ENCODE results near the gene TIMP2. TPM values are rescaled to one million over a fixed set of nuclear protein-coding genes. Genes with fewer than 3 reads are reported as not detected.

Gene TIMP2
- total and polyA plus RNA-seq, 2 experiments from 2014 or later = 20.9 to 63.3 TPM

DNA sequence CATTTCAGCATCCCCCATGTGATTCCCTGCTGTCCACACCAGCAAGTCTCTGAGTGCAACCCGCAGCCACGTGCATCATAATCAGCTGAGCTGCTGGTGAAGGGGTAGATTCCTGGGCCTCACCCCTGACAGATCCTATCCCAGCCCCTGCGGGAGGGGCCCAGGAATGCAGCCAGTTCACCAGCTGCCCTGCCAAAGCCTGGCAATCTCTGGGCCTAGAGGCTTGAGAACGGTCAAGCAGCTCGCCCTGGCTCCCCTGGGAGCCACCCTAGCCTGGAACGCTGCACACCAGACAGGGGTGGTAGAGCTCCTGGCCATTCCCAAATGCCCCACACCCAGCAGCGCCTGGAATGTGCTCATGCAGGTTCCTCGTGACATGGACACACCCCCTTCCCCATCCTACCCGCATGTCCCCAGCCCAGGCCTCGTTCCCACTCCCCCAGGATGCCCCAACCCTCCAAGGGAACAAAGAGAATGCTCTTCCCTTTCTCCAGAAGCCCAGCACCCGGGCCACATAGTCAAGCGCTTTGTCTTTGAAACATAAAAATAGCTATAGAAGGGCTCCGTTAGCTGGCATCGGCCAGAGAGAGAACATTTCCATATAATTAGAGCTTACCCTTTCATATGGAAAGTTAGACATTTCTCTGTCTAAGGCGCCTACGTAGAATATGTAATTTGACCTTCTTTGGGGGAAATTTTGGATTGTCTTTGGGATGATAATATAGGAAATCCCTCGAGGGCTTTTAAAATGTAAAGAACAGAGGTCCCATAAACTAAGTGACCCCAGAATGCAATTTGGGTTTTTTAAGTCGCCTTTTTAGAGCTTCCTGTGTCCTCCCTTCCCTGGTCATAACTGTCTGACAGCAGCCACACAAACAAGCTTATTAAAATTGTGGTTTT, 25.6 kb downstream of the TIMP2 start:
- no peaks in the 10 kb centered on the region for H3K9me2 ChIP-seq (replicated peaks; ENCODE audit: insufficient read depth)
- H3K9me3 ChIP-seq (ENCODE audit: low read depth) = no peaks in the 10 kb centered on the region
- H3K27me3 ChIP-seq = no peaks in the 10 kb centered on the region
- H3K4me3 ChIP-seq = no peak overlapping the region
- no peak overlapping the region for H2AFZ ChIP-seq
- whole genome bisulfite sequencing (ENCODE audit: low lambda C conversion rate, missing lambda C conversion rate) = 66% methylated on average over 18 of the region's 18 CpGs
- peaks cover 73% of the 10 kb centered on the region for H4K20me1 ChIP-seq (ENCODE audit: insufficient read depth, poor library complexity, severe bottlenecking)
- peak overlapping the region; percentile 13 for H3K27ac ChIP-seq
- no peaks in the 10 kb centered on the region for H3K36me3 ChIP-seq (replicated peaks; ENCODE audit: insufficient read depth, low read depth)
- no peak overlapping the region for H3K4me2 ChIP-seq
- peak; percentile 39 for DNase-seq (ENCODE audit: low spot score)
- H3K79me2 ChIP-seq = peaks cover 87% of the 10 kb centered on the region
- no peak for TF ChIP-seq EZH2 (IDR thresholded peaks at IDR 0.05; ENCODE audit: borderline replicate concordance)
- TF ChIP-seq EZH2phosphoT487 (IDR thresholded peaks at IDR 0.05; ENCODE audit: low read depth, severe bottlenecking, unreplicated experiment) = no peak
- TF ChIP-seq, protein P1, sequence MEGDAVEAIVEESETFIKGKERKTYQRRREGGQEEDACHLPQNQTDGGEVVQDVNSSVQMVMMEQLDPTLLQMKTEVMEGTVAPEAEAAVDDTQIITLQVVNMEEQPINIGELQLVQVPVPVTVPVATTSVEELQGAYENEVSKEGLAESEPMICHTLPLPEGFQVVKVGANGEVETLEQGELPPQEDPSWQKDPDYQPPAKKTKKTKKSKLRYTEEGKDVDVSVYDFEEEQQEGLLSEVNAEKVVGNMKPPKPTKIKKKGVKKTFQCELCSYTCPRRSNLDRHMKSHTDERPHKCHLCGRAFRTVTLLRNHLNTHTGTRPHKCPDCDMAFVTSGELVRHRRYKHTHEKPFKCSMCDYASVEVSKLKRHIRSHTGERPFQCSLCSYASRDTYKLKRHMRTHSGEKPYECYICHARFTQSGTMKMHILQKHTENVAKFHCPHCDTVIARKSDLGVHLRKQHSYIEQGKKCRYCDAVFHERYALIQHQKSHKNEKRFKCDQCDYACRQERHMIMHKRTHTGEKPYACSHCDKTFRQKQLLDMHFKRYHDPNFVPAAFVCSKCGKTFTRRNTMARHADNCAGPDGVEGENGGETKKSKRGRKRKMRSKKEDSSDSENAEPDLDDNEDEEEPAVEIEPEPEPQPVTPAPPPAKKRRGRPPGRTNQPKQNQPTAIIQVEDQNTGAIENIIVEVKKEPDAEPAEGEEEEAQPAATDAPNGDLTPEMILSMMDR (IDR thresholded peaks at IDR 0.05; ENCODE audit: poor library complexity) = no peak
- peaks cover 19% of the 10 kb centered on the region for H3K4me1 ChIP-seq (ENCODE audit: insufficient read depth)

- peaks cover 19% of the 10 kb centered on the region for H3K4me1 ChIP-seq (ENCODE audit: insufficient read depth)
- no peaks in the 10 kb centered on the region for H3K9me3 ChIP-seq (ENCODE audit: low read depth)
- no peak for DNase-seq (ENCODE audit: low spot score)
- H3K4me3 ChIP-seq = no peak overlapping the region
- H3K9me2 ChIP-seq (replicated peaks; ENCODE audit: insufficient read depth) = no peaks in the 10 kb centered on the region
- H2AFZ ChIP-seq = no peak overlapping the region
- no peaks in the 10 kb centered on the region for H3K36me3 ChIP-seq (replicated peaks; ENCODE audit: insufficient read depth, low read depth)
- H3K4me2 ChIP-seq = no peak overlapping the region
- 91% methylated on average over 13 of the region's 13 CpGs for WGBS (ENCODE audit: low lambda C conversion rate, missing lambda C conversion rate)
- TF ChIP-seq EZH2 (IDR thresholded peaks at IDR 0.05; ENCODE audit: borderline replicate concordance) (no peak), EZH2phosphoT487 (IDR thresholded peaks at IDR 0.05; ENCODE audit: low read depth, severe bottlenecking, unreplicated experiment) (no peak)
- TF ChIP-seq, protein P1 (IDR thresholded peaks at IDR 0.05; ENCODE audit: poor library complexity) = no peak
- no peak overlapping the region for H3K27ac ChIP-seq
- H3K27me3 ChIP-seq = no peaks in the 10 kb centered on the region
- peaks cover 76% of the 10 kb centered on the region for H4K20me1 ChIP-seq (ENCODE audit: insufficient read depth, poor library complexity, severe bottlenecking)
- H3K79me2 ChIP-seq = peaks cover 90% of the 10 kb centered on the region
Measured at GRCh38 chr17:78898947-78899346, 26.2 kb downstream of the TIMP2 start.

DNA sequence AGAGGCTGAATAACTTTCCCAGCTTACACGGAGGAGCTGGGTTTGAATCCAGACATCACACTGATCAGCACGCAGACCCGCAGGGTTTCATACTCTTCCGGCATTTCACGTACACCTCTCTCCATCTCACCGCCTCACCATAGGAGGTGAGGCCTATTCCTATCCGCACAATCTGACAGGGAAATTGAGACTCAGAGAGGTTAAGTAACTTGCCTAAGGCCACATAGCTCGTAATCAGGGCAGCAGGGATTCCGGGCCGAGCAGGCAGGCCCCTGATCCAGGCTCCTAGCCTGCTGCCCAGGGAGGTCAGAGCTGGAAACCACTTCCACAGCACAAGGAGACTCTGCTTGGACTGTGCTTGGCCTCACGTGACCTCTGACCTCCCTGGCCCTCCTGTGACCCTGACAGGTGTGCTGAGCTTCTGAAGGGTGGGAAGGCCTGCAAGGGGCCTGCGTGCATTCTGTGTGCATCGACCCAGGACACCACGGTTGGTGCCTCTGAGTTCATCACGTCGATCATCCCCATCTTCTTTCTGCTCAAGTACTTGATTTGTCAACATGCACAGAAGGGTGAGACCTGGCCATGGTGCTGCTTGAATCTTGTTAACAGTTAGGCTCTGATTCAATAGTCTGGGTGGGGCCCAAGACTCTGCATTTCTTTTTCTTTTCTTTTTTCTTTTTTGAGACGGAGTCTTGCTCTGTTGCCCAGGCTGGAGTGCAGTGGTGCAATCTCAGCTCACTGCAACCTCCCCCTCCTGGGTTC, 26.9 kb downstream of the TIMP2 start:
- peaks cover 86% of the 10 kb centered on the region for H3K79me2 ChIP-seq
- TF ChIP-seq EZH2phosphoT487 (IDR thresholded peaks at IDR 0.05; ENCODE audit: low read depth, severe bottlenecking, unreplicated experiment) = no peak
- TF ChIP-seq EZH2 (IDR thresholded peaks at IDR 0.05; ENCODE audit: borderline replicate concordance) = no peak
- TF ChIP-seq, protein P1 (IDR thresholded peaks at IDR 0.05; ENCODE audit: poor library complexity) = no peak
- H4K20me1 ChIP-seq (ENCODE audit: insufficient read depth, poor library complexity, severe bottlenecking) = peaks cover 73% of the 10 kb centered on the region
- H3K4me3 ChIP-seq = no peak overlapping the region
- H3K9me3 ChIP-seq (ENCODE audit: low read depth) = no peaks in the 10 kb centered on the region
- no peak for DNase-seq (ENCODE audit: low spot score)
- H2AFZ ChIP-seq = no peak overlapping the region
- H3K36me3 ChIP-seq (replicated peaks; ENCODE audit: insufficient read depth, low read depth) = no peaks in the 10 kb centered on the region
- H3K27me3 ChIP-seq = no peaks in the 10 kb centered on the region
- no peak overlapping the region for H3K27ac ChIP-seq
- H3K4me2 ChIP-seq = no peak overlapping the region
- no peaks in the 10 kb centered on the region for H3K9me2 ChIP-seq (replicated peaks; ENCODE audit: insufficient read depth)
- peaks cover 14% of the 10 kb centered on the region for H3K4me1 ChIP-seq (ENCODE audit: insufficient read depth)
- 91% methylated on average over 17 of the region's 17 CpGs for WGBS (ENCODE audit: low lambda C conversion rate, missing lambda C conversion rate)
